NCI-H69 (cell line): ENCODE measurements around the gene SFI1.

Experiments
- DNase-seq: peaks from one replicate; lab custom pipeline; 2025; lab: John Stamatoyannopoulos, UW

The SFI1 gene

DNA sequence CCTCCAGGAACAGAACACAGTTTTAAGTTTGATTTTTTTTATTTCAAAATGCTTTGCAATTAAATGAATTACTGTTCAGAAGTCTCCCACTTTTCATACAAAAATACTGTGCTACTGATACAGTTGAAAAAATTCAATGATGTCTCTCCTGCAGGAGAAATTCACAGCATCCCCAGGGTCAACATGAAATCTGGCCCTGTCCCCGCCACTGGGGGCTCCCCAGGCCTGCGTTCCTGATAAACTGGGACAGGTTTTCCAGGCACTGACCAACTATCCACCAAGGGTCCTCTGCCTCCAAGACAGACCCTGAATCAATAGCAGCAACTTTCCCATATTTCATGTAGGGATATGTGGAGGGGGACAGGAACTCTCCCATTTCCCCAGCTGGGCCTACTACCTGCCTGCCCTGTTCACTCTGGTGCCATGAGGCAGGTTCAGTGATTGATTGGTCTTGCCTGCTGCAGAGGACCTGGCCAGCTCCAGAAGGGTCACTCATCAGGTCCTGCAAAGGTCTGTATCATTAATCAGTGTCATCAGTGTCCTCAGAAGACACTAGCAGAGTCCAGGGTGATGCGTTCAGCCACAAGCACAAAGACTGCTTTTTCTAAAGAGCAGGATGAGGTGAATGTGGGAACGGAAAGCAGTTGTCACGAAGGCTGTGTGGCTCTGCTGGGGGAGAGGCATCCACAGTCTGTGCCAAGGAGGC, 122.3 kb downstream of the SFI1 start:
- DNase-seq = no peak

GRCh38 chr22:31619611-31620300, 123.4 kb downstream of the SFI1 start:
- DNase-seq = no peak

GRCh38 chr22:31620756-31621480, 124.6 kb downstream of the SFI1 start:
- DNase-seq = no peak

DNA sequence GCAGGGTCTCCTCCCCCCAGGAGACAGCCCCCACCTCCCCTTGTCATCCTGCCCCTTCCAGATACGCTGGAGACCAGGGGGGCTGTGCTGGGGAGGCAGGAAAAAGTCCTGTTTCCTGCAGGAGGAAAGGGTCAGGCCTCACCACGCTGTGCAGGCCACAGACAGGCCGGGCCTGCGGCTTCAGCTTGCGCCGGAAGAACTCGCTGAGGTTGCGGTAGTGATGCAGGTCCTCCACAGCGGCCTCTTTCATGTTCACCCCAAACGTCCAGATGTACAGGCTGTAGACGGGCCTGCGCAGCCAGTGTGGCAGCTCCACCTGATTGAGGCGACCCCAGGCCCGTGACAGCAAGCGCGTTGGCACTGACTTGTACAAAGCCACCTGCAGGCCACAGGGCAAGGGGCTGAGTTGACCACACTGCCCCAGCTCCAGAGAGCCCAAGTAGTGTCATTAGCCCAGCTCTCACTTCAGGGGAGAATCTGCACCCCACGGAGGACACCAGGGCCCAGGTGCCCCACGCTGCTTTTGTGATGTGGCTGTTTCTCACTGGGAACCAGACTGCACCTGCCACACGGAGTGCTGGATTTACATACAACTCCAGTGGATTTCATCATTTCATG, 125.3 kb downstream of the SFI1 start:
- DNase-seq = no peak

GRCh38 chr22:31622980-31623379, 126.6 kb downstream of the SFI1 start:
- DNase-seq = no peak

GRCh38 chr22:31623592-31624304, 127.4 kb downstream of the SFI1 start:
- no peak for DNase-seq

GRCh38 chr22:31625257-31625640, 128.9 kb downstream of the SFI1 start:
- DNase-seq = no peak

DNA sequence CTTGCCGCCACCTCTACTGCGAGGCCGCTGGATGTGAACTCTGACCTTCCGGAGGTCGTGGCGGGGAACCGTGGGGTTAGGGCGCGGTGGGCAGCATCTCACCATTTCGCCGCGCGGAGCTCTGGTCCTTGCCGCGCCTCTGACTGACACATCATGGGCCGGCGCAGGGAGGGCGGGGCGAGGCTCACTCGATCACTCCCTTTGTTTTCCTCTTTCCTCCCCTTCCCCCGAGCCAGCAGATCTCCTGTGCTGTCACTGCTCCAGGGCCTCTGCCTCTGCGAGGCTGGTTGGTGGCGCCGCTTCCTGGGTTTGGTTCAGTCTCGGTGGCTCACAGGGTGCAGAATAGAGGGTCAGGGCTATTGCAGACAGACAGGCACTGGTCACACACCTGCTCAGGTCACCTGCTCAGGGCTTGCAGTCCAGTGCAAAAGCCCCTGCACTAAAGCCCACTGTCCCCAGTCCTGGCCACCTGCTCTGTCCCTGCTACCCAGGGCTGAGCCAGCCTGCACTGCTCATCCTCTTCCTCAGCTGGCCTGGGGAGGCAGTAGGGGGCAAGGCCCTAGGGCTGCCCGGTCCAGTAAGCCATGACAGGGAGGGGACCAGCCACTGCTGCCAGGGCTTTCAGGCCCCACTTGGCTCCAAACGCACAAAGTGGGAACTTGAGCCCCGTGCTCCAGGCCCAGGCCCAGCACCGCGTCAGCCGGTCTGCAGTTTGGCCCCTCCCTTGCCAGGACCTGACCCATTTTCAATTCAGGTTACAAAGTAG, 129.5 kb downstream of the SFI1 start:
- peak; percentile 61 for DNase-seq

GRCh38 chr22:31626427-31627150, 130.3 kb downstream of the SFI1 start:
- DNase-seq = no peak

- DNase-seq = peak; percentile 42
These were observed 130.9 kb downstream of the SFI1 start for GRCh38 chr22:31627223-31627731.

DNA sequence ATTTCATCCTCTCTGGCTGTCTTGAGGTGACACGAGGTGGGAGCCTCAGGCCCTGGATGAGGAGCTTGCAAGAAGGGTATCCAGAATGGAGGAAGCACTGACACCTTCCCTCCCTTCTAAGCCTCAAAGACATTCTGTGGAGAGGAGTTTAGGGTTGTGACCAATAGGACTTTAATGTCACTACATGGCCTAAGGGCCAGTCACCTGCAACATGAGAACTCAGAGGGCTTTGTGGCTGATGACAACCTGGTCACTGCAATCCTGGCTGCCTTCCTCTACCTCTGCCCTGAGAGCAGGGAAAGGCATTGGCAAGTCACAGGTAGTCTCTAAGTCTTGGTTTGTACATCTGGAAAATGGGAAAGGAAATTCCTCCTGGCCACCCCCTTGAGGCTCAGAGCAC, 132.0 kb downstream of the SFI1 start:
- DNase-seq = no peak

DNA sequence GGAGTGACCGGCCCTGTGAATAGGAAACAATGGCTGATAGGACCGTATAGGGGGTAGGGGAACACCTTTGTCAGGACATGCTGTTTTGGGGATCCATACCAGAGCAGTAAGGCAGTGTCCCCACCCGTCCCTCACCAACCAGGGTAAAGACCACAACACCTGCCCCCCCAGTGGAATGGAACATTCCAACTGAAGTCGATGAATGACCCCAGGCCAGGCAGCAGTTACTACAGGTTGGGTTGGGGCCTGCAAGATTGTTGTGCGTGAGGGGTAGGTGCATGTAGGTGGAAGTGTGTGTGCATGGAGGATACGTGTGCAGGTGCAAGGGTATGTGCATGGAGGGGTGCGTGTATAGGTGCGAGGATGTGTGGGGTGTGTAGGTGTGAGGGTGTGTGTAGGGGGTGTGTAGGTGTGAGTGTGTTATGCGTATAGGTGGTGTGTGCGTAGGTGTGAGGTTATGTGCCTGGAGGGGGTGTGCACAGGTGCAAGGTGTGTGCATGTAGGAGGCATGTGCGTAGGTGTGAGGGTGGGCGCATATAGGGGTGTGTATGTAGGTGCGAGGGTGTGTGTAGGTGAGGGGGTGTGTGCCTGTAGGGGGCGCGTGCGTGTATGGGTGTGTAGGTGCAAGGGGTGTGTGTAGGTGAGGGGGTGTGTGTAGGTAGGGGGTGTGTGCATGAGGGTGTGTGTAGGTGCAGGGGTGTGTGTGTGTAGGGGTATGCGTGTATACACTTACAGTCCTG, 132.8 kb downstream of the SFI1 start:
- no peak for DNase-seq

DNA sequence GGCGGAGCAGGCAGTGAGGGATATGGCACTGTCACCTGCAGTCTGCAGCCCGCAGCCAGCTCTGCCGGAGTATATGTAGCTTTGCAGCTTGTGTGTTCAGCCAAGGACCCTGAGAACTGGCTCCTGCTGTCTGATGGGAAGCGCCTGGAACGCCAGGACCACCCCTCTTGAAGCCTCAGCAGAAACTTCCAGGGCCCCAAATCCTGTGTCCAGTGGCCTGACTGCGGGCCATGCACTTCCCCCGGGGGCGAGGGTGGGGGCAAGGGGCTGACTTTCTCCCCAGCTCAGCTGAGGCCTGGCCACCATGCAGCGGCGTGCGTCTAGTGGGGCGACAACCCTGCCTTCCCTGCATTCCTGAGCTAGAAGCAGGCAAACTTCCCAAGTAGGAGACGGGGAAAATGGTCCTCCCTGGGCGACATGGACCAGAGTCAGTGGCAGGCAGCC, 133.4 kb downstream of the SFI1 start:
- DNase-seq = no peak

- DNase-seq = peak; percentile 96
These were observed 134.3 kb downstream of the SFI1 start for GRCh38 chr22:31630331-31631329.

- peak; percentile 43 for DNase-seq
These were observed 135.1 kb downstream of the SFI1 start for GRCh38 chr22:31631436-31631835.

- DNase-seq = peak; percentile 32
These were observed 139.4 kb downstream of the SFI1 start for GRCh38 chr22:31635638-31636306.

GRCh38 chr22:31637447-31637890, 141.1 kb downstream of the SFI1 start:
- DNase-seq = no peak
